WTC11 (cell line): ENCODE measurements around the gene ATXN7. TPM values are rescaled to one million over a fixed set of nuclear protein-coding genes. Genes with fewer than 3 reads are reported as not detected.
A peak's percentile ranks its signal among the peaks of the same experiment; 100 is the strongest.

Source experiments
- ATAC-seq: fragments of 200-7000 bp; cut with Tn5 transposase; 2 replicates; pipeline ENCODE4 v1.10.0; 2021; ENCODE audit warnings: mild to moderate bottlenecking, moderate library complexity
- CTCF ChIA-PET: fragments of 300-600 bp; sonication (Branson Sonifier 250); formaldehyde crosslinking; loops from one replicate; lab custom pipeline; 2021; ENCODE audit warnings: antibody characterized with exemption; lab: Charles Lee
- POLR2A ChIA-PET: fragments of 350-600 bp; sonication (Branson Sonifier 250); formaldehyde crosslinking; loops from one replicate; lab custom pipeline; 2021; ENCODE audit warnings: antibody characterized with exemption; lab: Charles Lee
- DNase-seq: peaks from one replicate; pipeline ENCODE4 v3.0.0; 2021; ENCODE audit warnings: low spot score
- H3K27ac Mint-ChIP-seq: 2 replicates; pipeline ENCODE4 v1.8.0; 2021; ENCODE audit warnings: mixed read lengths
- H3K27me3 Mint-ChIP-seq: 2 replicates; pipeline ENCODE4 v1.8.0; 2021; ENCODE audit warnings: low read depth, mild to moderate bottlenecking, moderate library complexity, mixed read lengths
- H3K36me3 Mint-ChIP-seq: 2 replicates; pipeline ENCODE4 v1.8.0; 2021; ENCODE audit warnings: mixed read lengths
- H3K4me1 Mint-ChIP-seq: 2 replicates; pipeline ENCODE4 v1.8.0; 2022; ENCODE audit warnings: mixed read lengths
- H3K4me3 Mint-ChIP-seq: 2 replicates; pipeline ENCODE4 v1.8.0; 2021; ENCODE audit warnings: mild to moderate bottlenecking, moderate library complexity, mixed read lengths
- H3K9me3 Mint-ChIP-seq: 2 replicates; pipeline ENCODE4 v1.8.0; 2021; ENCODE audit warnings: mixed read lengths
- CBFB ChIP-seq: sonication (generic); formaldehyde crosslinking; IDR thresholded peaks from 2 replicates; pipeline ENCODE4 v1.8.1; 2022; ENCODE audit warnings: mild to moderate bottlenecking, low read depth, missing genetic modification reagents
- CREM ChIP-seq: sonication (generic); formaldehyde crosslinking; IDR thresholded peaks from 2 replicates; pipeline ENCODE4 v1.8.1; 2022; ENCODE audit warnings: mild to moderate bottlenecking, missing genetic modification reagents, moderate library complexity
- EMX1 ChIP-seq: fragments of 250-450 bp; sonication (Bioruptor Pico); IDR thresholded peaks from 2 replicates; pipeline ENCODE4 v1.8.0; 2021; ENCODE audit warnings: mild to moderate bottlenecking
- GABPB1 ChIP-seq: sonication (generic); formaldehyde crosslinking; IDR thresholded peaks from 2 replicates; pipeline ENCODE4 v1.8.1; 2023; ENCODE audit warnings: mild to moderate bottlenecking, missing genetic modification reagents
- JUN ChIP-seq: sonication (generic); formaldehyde crosslinking; IDR thresholded peaks from 2 replicates; pipeline ENCODE4 v1.8.0; 2023; ENCODE audit warnings: mild to moderate bottlenecking, missing genetic modification reagents
- KAT7 ChIP-seq: sonication (generic); formaldehyde crosslinking; IDR thresholded peaks from 2 replicates; pipeline ENCODE4 v1.8.1; 2023; ENCODE audit warnings: missing genetic modification reagents, mild to moderate bottlenecking, borderline replicate concordance
- OVOL2 ChIP-seq: fragments of 250-450 bp; sonication (Bioruptor Pico); IDR thresholded peaks from 2 replicates; pipeline ENCODE4 v1.9.0; 2021; ENCODE audit warnings: mild to moderate bottlenecking, borderline replicate concordance
- TCF7 ChIP-seq: sonication (generic); formaldehyde crosslinking; IDR thresholded peaks from 2 replicates; pipeline ENCODE4 v1.8.0; 2022; ENCODE audit warnings: mild to moderate bottlenecking, low read depth, missing genetic modification reagents, moderate library complexity
- ZNF416 ChIP-seq: fragments of 250-450 bp; sonication (Bioruptor Pico); IDR thresholded peaks from 2 replicates; pipeline ENCODE4 v1.9.0; 2021; ENCODE audit warnings: mild to moderate bottlenecking, inconsistent platforms
- total RNA-seq: library from RNA; stranded (reverse); gene quantifications from 3 replicates; pipeline ENCODE4 v1.2.3, GENCODE V29; 2021
- TF ChIP-seq, protein P1 (sequence below): fragments of 250-450 bp; sonication (Bioruptor Pico); IDR thresholded peaks from 2 replicates; pipeline ENCODE4 v1.9.0; 2021; ENCODE audit warnings: moderate library complexity, mild to moderate bottlenecking, inconsistent platforms, borderline replicate concordance
- TF ChIP-seq, protein P2 (sequence below): sonication (generic); formaldehyde crosslinking; IDR thresholded peaks from 2 replicates; pipeline ENCODE4 v1.8.0; 2022; ENCODE audit warnings: mild to moderate bottlenecking, missing genetic modification reagents
- TF ChIP-seq, protein P3 (sequence below): sonication (generic); formaldehyde crosslinking; IDR thresholded peaks from 2 replicates; pipeline ENCODE4 v1.8.0; 2023; ENCODE audit warnings: missing genetic modification reagents, mild to moderate bottlenecking, borderline replicate concordance
- TF ChIP-seq, protein P4 (sequence below): fragments of 250-450 bp; sonication (Bioruptor Pico); IDR thresholded peaks from 2 replicates; pipeline ENCODE4 v1.9.0; 2021; ENCODE audit warnings: mild to moderate bottlenecking, borderline replicate concordance
- TF ChIP-seq, protein P5 (sequence below): sonication (generic); formaldehyde crosslinking; IDR thresholded peaks from 2 replicates; pipeline ENCODE4 v1.8.0; 2022; ENCODE audit warnings: mild to moderate bottlenecking, missing genetic modification reagents
- TF ChIP-seq, protein P6 (sequence below): sonication (generic); formaldehyde crosslinking; IDR thresholded peaks from 2 replicates; pipeline ENCODE4 v1.8.0; 2022; ENCODE audit warnings: missing genetic modification reagents

The ATXN7 gene
- total RNA-seq, 1 experiment from 2014 or later, result 11.7 TPM

DNA sequence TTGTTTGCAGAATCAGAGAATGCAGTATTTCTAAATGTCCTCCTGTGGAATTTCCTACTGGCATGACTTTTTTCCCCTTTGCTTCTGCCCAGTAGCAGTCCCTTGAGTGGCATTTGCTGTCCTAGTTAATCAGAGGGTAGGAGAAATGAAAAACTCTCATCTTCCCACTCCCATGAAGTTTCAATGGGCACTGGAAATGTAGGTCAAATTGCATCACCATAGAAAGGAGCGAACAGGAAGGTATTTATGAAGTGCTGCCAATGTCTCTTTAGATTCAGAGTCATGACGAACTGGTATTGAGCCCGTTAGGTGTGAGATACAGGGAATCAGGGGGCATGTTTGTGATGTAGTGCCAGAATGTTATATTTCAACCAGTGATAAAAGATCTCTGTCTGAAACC, 23.2 kb downstream of the ATXN7 start:
- TF ChIP-seq, protein P1, sequence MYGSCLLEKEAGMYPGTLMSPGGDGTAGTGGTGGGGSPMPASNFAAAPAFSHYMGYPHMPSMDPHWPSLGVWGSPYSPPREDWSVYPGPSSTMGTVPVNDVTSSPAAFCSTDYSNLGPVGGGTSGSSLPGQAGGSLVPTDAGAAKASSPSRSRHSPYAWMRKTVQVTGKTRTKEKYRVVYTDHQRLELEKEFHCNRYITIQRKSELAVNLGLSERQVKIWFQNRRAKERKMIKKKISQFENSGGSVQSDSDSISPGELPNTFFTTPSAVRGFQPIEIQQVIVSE, result no peak
- TF ChIP-seq, protein P2, sequence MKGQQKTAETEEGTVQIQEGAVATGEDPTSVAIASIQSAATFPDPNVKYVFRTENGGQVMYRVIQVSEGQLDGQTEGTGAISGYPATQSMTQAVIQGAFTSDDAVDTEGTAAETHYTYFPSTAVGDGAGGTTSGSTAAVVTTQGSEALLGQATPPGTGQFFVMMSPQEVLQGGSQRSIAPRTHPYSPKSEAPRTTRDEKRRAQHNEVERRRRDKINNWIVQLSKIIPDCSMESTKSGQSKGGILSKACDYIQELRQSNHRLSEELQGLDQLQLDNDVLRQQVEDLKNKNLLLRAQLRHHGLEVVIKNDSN (CRISPR knock-in tag), result no peak
- no peak for DNase-seq
- Mint-ChIP-seq H3K36me3 (no peaks in the 10 kb centered on the region), H3K4me1 (peaks cover 13% of the 10 kb centered on the region), H3K27me3 (no peaks in the 10 kb centered on the region), H3K4me3 (no peak overlapping the region), H3K27ac (no peak overlapping the region; the same call in 1 of the 2 replicates), H3K9me3 (no peaks in the 10 kb centered on the region)
- ChIA-PET POLR2A (no interaction called here), CTCF (no interaction called here)
- ATAC-seq, result no peak

DNA sequence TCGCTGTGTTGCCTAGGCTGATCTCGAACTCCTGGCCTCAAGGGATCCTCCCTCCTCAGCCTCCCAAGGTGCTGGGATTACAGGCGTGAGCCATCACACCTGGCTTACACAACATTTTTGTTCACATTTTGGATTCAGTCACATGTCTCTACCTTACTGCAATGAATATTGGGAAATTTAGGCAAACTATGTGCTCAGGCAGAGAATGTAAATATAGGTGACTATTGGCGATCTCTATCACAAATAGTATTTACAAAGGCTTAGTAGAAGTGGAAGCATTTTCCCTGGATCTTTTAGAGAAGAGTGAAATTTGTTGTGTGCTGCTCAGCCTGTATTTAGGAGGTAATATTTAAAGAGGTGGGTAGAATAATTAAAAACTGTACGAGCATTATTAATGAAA, 27.9 kb downstream of the ATXN7 start:
- POLR2A ChIA-PET, result no interaction called here
- no peak overlapping the region for H3K4me3 Mint-ChIP-seq

DNA sequence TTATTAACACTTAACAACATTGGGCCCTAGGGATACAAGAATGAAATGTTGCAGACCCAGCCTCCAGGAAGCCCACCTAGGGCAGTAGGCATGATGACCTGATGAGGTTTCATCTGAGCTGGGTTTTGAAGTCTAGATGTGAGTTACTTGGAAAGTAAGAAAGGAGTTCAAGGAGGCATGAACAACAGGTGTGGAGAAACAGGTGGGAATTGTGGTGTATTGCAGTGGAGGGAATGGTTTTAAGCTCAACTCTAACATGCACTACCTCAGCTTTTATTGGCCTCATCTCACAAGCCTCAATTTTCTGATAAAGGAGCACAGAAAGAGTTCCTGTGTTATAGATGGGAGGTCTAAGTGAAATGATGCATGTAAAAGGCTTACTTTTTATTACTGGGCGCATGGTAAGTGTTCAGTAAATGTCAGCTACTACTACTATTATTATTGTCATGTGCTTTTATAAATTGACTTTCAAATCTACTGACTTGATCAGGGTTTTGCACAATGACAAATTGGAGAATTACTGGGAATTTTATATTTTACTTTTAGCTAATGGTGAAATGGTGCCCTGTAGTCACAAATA, 29.2 kb downstream of the ATXN7 start:
- TF ChIP-seq JUN (CRISPR knock-in tag) (no peak), TCF7 (CRISPR knock-in tag) (no peak), OVOL2 (CRISPR knock-in tag) (no peak), CREM (CRISPR knock-in tag) (no peak), KAT7 (CRISPR knock-in tag) (no peak), CBFB (CRISPR knock-in tag) (no peak), ZNF416 (CRISPR knock-in tag) (no peak)
- TF ChIP-seq, protein P3, sequence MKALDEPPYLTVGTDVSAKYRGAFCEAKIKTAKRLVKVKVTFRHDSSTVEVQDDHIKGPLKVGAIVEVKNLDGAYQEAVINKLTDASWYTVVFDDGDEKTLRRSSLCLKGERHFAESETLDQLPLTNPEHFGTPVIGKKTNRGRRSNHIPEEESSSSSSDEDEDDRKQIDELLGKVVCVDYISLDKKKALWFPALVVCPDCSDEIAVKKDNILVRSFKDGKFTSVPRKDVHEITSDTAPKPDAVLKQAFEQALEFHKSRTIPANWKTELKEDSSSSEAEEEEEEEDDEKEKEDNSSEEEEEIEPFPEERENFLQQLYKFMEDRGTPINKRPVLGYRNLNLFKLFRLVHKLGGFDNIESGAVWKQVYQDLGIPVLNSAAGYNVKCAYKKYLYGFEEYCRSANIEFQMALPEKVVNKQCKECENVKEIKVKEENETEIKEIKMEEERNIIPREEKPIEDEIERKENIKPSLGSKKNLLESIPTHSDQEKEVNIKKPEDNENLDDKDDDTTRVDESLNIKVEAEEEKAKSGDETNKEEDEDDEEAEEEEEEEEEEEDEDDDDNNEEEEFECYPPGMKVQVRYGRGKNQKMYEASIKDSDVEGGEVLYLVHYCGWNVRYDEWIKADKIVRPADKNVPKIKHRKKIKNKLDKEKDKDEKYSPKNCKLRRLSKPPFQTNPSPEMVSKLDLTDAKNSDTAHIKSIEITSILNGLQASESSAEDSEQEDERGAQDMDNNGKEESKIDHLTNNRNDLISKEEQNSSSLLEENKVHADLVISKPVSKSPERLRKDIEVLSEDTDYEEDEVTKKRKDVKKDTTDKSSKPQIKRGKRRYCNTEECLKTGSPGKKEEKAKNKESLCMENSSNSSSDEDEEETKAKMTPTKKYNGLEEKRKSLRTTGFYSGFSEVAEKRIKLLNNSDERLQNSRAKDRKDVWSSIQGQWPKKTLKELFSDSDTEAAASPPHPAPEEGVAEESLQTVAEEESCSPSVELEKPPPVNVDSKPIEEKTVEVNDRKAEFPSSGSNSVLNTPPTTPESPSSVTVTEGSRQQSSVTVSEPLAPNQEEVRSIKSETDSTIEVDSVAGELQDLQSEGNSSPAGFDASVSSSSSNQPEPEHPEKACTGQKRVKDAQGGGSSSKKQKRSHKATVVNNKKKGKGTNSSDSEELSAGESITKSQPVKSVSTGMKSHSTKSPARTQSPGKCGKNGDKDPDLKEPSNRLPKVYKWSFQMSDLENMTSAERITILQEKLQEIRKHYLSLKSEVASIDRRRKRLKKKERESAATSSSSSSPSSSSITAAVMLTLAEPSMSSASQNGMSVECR (CRISPR knock-in tag), result no peak
- TF ChIP-seq, protein P4, sequence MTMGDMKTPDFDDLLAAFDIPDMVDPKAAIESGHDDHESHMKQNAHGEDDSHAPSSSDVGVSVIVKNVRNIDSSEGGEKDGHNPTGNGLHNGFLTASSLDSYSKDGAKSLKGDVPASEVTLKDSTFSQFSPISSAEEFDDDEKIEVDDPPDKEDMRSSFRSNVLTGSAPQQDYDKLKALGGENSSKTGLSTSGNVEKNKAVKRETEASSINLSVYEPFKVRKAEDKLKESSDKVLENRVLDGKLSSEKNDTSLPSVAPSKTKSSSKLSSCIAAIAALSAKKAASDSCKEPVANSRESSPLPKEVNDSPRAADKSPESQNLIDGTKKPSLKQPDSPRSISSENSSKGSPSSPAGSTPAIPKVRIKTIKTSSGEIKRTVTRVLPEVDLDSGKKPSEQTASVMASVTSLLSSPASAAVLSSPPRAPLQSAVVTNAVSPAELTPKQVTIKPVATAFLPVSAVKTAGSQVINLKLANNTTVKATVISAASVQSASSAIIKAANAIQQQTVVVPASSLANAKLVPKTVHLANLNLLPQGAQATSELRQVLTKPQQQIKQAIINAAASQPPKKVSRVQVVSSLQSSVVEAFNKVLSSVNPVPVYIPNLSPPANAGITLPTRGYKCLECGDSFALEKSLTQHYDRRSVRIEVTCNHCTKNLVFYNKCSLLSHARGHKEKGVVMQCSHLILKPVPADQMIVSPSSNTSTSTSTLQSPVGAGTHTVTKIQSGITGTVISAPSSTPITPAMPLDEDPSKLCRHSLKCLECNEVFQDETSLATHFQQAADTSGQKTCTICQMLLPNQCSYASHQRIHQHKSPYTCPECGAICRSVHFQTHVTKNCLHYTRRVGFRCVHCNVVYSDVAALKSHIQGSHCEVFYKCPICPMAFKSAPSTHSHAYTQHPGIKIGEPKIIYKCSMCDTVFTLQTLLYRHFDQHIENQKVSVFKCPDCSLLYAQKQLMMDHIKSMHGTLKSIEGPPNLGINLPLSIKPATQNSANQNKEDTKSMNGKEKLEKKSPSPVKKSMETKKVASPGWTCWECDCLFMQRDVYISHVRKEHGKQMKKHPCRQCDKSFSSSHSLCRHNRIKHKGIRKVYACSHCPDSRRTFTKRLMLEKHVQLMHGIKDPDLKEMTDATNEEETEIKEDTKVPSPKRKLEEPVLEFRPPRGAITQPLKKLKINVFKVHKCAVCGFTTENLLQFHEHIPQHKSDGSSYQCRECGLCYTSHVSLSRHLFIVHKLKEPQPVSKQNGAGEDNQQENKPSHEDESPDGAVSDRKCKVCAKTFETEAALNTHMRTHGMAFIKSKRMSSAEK (CRISPR knock-in tag), result no peak
- TF ChIP-seq, protein P5, sequence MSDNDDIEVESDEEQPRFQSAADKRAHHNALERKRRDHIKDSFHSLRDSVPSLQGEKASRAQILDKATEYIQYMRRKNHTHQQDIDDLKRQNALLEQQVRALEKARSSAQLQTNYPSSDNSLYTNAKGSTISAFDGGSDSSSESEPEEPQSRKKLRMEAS (CRISPR knock-in tag), result no peak
- H3K27me3 Mint-ChIP-seq, result no peaks in the 10 kb centered on the region
- ChIA-PET CTCF (interaction anchor here (0.7 kb wide), 1 partner anchor 132 kb away, joined by 3 read pairs; no protein-coding TSS in a partner anchor), POLR2A (no interaction called here)
- H3K9me3 Mint-ChIP-seq, result no peaks in the 10 kb centered on the region
- no peak overlapping the region for H3K4me3 Mint-ChIP-seq
- H3K36me3 Mint-ChIP-seq, result no peaks in the 10 kb centered on the region
- no peak overlapping the region for H3K27ac Mint-ChIP-seq
- DNase-seq (no peak), ATAC-seq (no peak)
- H3K4me1 Mint-ChIP-seq, result peaks cover 19% of the 10 kb centered on the region

More for the DNA sequence above, 27.9 kb downstream of the ATXN7 start:
- H3K27ac Mint-ChIP-seq, result no peak overlapping the region
- no peaks in the 10 kb centered on the region for H3K27me3 Mint-ChIP-seq
- H3K36me3 Mint-ChIP-seq, result no peaks in the 10 kb centered on the region
- TF ChIP-seq, protein P6, sequence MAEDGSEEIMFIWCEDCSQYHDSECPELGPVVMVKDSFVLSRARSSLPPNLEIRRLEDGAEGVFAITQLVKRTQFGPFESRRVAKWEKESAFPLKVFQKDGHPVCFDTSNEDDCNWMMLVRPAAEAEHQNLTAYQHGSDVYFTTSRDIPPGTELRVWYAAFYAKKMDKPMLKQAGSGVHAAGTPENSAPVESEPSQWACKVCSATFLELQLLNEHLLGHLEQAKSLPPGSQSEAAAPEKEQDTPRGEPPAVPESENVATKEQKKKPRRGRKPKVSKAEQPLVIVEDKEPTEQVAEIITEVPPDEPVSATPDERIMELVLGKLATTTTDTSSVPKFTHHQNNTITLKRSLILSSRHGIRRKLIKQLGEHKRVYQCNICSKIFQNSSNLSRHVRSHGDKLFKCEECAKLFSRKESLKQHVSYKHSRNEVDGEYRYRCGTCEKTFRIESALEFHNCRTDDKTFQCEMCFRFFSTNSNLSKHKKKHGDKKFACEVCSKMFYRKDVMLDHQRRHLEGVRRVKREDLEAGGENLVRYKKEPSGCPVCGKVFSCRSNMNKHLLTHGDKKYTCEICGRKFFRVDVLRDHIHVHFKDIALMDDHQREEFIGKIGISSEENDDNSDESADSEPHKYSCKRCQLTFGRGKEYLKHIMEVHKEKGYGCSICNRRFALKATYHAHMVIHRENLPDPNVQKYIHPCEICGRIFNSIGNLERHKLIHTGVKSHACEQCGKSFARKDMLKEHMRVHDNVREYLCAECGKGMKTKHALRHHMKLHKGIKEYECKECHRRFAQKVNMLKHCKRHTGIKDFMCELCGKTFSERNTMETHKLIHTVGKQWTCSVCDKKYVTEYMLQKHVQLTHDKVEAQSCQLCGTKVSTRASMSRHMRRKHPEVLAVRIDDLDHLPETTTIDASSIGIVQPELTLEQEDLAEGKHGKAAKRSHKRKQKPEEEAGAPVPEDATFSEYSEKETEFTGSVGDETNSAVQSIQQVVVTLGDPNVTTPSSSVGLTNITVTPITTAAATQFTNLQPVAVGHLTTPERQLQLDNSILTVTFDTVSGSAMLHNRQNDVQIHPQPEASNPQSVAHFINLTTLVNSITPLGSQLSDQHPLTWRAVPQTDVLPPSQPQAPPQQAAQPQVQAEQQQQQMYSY (CRISPR knock-in tag), result no peak
- TF ChIP-seq EMX1 (CRISPR knock-in tag) (no peak), GABPB1 (CRISPR knock-in tag) (peak; percentile 75)
- H3K4me1 Mint-ChIP-seq, result peaks cover 25% of the 10 kb centered on the region
- H3K9me3 Mint-ChIP-seq, result no peaks in the 10 kb centered on the region
- ATAC-seq (no peak), DNase-seq (no peak)
- CTCF ChIA-PET, result no interaction called here
